Skeletal muscle satellite cell (primary cell): ENCODE data around the gene ATRN.
A peak's percentile ranks its signal among the peaks of the same experiment; 100 is the strongest.

ENCODE experiments used
- H3K27me3 ChIP-seq: 2 replicates; pipeline ENCODE4 v1.7.0; 2013; ENCODE audit warnings: low read length; ENCODE audit not compliant: control insufficient read depth, insufficient read depth
- H3K36me3 ChIP-seq: 2 replicates; pipeline ENCODE4 v1.7.0; 2013; ENCODE audit warnings: mild to moderate bottlenecking, control low read depth, low read length; ENCODE audit not compliant: insufficient read depth
- H3K4me1 ChIP-seq: 2 replicates; pipeline ENCODE4 v1.7.0; 2013; ENCODE audit warnings: low read length; ENCODE audit not compliant: control insufficient read depth, insufficient read depth
- H3K4me2 ChIP-seq: 2 replicates; pipeline ENCODE4 v1.7.0; 2013; ENCODE audit warnings: mild to moderate bottlenecking, low read length
- H3K4me3 ChIP-seq: 2 replicates; pipeline ENCODE4 v1.7.0; 2013; ENCODE audit warnings: low read length
- H3K9ac ChIP-seq: 2 replicates; pipeline ENCODE4 v1.7.0; 2013; ENCODE audit warnings: mild to moderate bottlenecking, low read depth, low read length, moderate library complexity
- H3K9me3 ChIP-seq: replicated peaks from 2 replicates; pipeline ENCODE4 v1.7.0; 2013; ENCODE audit warnings: mild to moderate bottlenecking, control low read depth, low read length

Gene ATRN

GRCh38 chr20:3687655-3688054 is 216.8 kb downstream of the ATRN start:
- no peaks in the 10 kb centered on the region for H3K9me3 ChIP-seq
- H3K4me3 ChIP-seq: no peak overlapping the region
- H3K9ac ChIP-seq: no peak overlapping the region
- peak overlapping the region; percentile 58 for H3K4me2 ChIP-seq
- H3K36me3 ChIP-seq: no peaks in the 10 kb centered on the region
- peaks cover 18% of the 10 kb centered on the region for H3K27me3 ChIP-seq
- peaks cover 17% of the 10 kb centered on the region for H3K4me1 ChIP-seq

GRCh38 chr20:3689978-3690377 is 219.2 kb downstream of the ATRN start:
- Histone ChIP-seq H3K36me3 (no peaks in the 10 kb centered on the region), H3K4me1 (peaks cover 17% of the 10 kb centered on the region), H3K4me3 (no peak overlapping the region), H3K4me2 (no peak overlapping the region), H3K9ac (no peak overlapping the region), H3K27me3 (peaks cover 21% of the 10 kb centered on the region), H3K9me3 (no peaks in the 10 kb centered on the region)

- H3K36me3 ChIP-seq: no peaks in the 10 kb centered on the region
- H3K4me3 ChIP-seq: no peak overlapping the region
- H3K9me3 ChIP-seq: no peaks in the 10 kb centered on the region
- peaks cover 17% of the 10 kb centered on the region for H3K27me3 ChIP-seq
- H3K4me1 ChIP-seq: peaks cover 17% of the 10 kb centered on the region
- H3K9ac ChIP-seq: no peak overlapping the region
- H3K4me2 ChIP-seq: no peak overlapping the region
Observed at GRCh38 chr20:3690413-3690812, 219.6 kb downstream of the ATRN start.

- Histone ChIP-seq H3K9ac (no peak overlapping the region), H3K4me1 (peaks cover 14% of the 10 kb centered on the region), H3K4me2 (no peak overlapping the region), H3K9me3 (no peaks in the 10 kb centered on the region), H3K27me3 (peaks cover 17% of the 10 kb centered on the region), H3K4me3 (no peak overlapping the region), H3K36me3 (no peaks in the 10 kb centered on the region)
Observed at GRCh38 chr20:3691306-3691705, 220.5 kb downstream of the ATRN start.

GRCh38 chr20:3691897-3692296 is 221.1 kb downstream of the ATRN start:
- Histone ChIP-seq H3K9ac (no peak overlapping the region), H3K36me3 (no peaks in the 10 kb centered on the region), H3K4me2 (no peak overlapping the region), H3K4me3 (no peak overlapping the region), H3K27me3 (peaks cover 17% of the 10 kb centered on the region), H3K9me3 (no peaks in the 10 kb centered on the region), H3K4me1 (peaks cover 10% of the 10 kb centered on the region)

- no peak overlapping the region for H3K9ac ChIP-seq
- H3K4me3 ChIP-seq: no peak overlapping the region
- no peak overlapping the region for H3K4me2 ChIP-seq
- H3K9me3 ChIP-seq: no peaks in the 10 kb centered on the region
- H3K27me3 ChIP-seq: peaks cover 23% of the 10 kb centered on the region
- H3K36me3 ChIP-seq: no peaks in the 10 kb centered on the region
- peaks cover under 1% of the 10 kb centered on the region for H3K4me1 ChIP-seq
Observed at GRCh38 chr20:3692706-3693294, 222.0 kb downstream of the ATRN start.

- peaks cover 29% of the 10 kb centered on the region for H3K27me3 ChIP-seq
Observed at GRCh38 chr20:3693376-3693775, 222.6 kb downstream of the ATRN start.

GRCh38 chr20:3694864-3695263 is 224.0 kb downstream of the ATRN start:
- Histone ChIP-seq H3K9ac (no peak overlapping the region), H3K27me3 (peaks cover 35% of the 10 kb centered on the region), H3K4me2 (no peak overlapping the region), H3K9me3 (no peaks in the 10 kb centered on the region), H3K4me3 (no peak overlapping the region), H3K36me3 (no peaks in the 10 kb centered on the region), H3K4me1 (no peaks in the 10 kb centered on the region)

More at GRCh38 chr20:3693376-3693775, 222.6 kb downstream of the ATRN start:
- no peak overlapping the region for H3K9ac ChIP-seq
- H3K9me3 ChIP-seq: no peaks in the 10 kb centered on the region
- H3K4me1 ChIP-seq: no peaks in the 10 kb centered on the region
- H3K4me3 ChIP-seq: no peak overlapping the region
- H3K4me2 ChIP-seq: no peak overlapping the region
- H3K36me3 ChIP-seq: no peaks in the 10 kb centered on the region

GRCh38 chr20:3696200-3696599 is 225.4 kb downstream of the ATRN start:
- no peaks in the 10 kb centered on the region for H3K36me3 ChIP-seq
- H3K4me1 ChIP-seq: no peaks in the 10 kb centered on the region
- H3K9me3 ChIP-seq: no peaks in the 10 kb centered on the region
- H3K4me3 ChIP-seq: no peak overlapping the region
- no peak overlapping the region for H3K4me2 ChIP-seq
- peaks cover 38% of the 10 kb centered on the region for H3K27me3 ChIP-seq
- H3K9ac ChIP-seq: no peak overlapping the region

- no peak overlapping the region for H3K9ac ChIP-seq
- no peaks in the 10 kb centered on the region for H3K9me3 ChIP-seq
- H3K36me3 ChIP-seq: no peaks in the 10 kb centered on the region
- peaks cover 41% of the 10 kb centered on the region for H3K27me3 ChIP-seq
- no peak overlapping the region for H3K4me3 ChIP-seq
- H3K4me2 ChIP-seq: no peak overlapping the region
- no peaks in the 10 kb centered on the region for H3K4me1 ChIP-seq
Observed at GRCh38 chr20:3696745-3697587, 226.1 kb downstream of the ATRN start.

- Histone ChIP-seq H3K4me3 (no peak overlapping the region), H3K9me3 (no peaks in the 10 kb centered on the region), H3K4me1 (no peaks in the 10 kb centered on the region), H3K27me3 (peaks cover 37% of the 10 kb centered on the region), H3K4me2 (no peak overlapping the region), H3K9ac (no peak overlapping the region), H3K36me3 (no peaks in the 10 kb centered on the region)
Observed at GRCh38 chr20:3697588-3698305, 226.9 kb downstream of the ATRN start.
